B cell (primary cell): Measurements from ENCODE around the gene GPR180. TPM values are rescaled to one million over a fixed set of nuclear protein-coding genes. Genes with fewer than 3 reads are reported as not detected.

Experiments used
- ATAC-seq: fragments of 200-7000 bp; cut with Tn5 transposase; one replicate; pipeline ENCODE4 v1.10.0; 2021; ENCODE audit warnings: low read depth, mild to moderate bottlenecking, moderate number of reproducible peaks, moderate library complexity
- CTCF ChIA-PET: fragments of 350-600 bp; sonication (Branson Sonifier 250); formaldehyde crosslinking; loops from one replicate; lab custom pipeline; 2021; ENCODE audit warnings: antibody characterized with exemption, inconsistent platforms; lab: Charles Lee
- POLR2A ChIA-PET: fragments of 350-600 bp; sonication (Branson Sonifier 250); formaldehyde crosslinking; loops from one replicate; lab custom pipeline; 2021; ENCODE audit warnings: antibody characterized with exemption; lab: Charles Lee
- DNase-seq: peaks from one replicate; pipeline ENCODE4 v3.0.0; 2013
- H2AFZ ChIP-seq: 2 replicates; pipeline ENCODE4 v1.6.1; 2012; ENCODE audit warnings: mild to moderate bottlenecking, low read depth, low read length; ENCODE audit not compliant: insufficient read depth, poor library complexity, severe bottlenecking
- H3K27ac ChIP-seq, 2 donors: 1 replicate in 1 of 2; 2 replicates in 1 of 2; pipeline ENCODE4 v1.5.1; 2012 to 2013; ENCODE audit warnings: low read length in 2 of 2, mild to moderate bottlenecking in 2 of 2, moderate library complexity in 1 of 2
- H3K27me3 ChIP-seq, 4 experiments: fragments of 200-600 bp in 1 of 4; sonication (generic) in 1 of 4; replicated peaks in 1 of 4; 1 replicate in 2 of 4; 2 replicates in 2 of 4; pipeline versions ENCODE4 v1.6.1 to v1.7.0; 2013 to 2016; ENCODE audit warnings: low read length in 3 of 4, mild to moderate bottlenecking in 2 of 4, mixed read lengths in 1 of 4, moderate library complexity in 1 of 4; ENCODE audit not compliant: insufficient read depth in 4 of 4, control insufficient read depth in 3 of 4; ENCODE audit errors: control extremely low read depth in 1 of 4
- H3K36me3 ChIP-seq, 2 experiments: replicated peaks in 1 of 2; 1 replicate in 1 of 2; 2 replicates in 1 of 2; pipeline versions ENCODE4 v1.6.1 to v1.7.1; 2013; ENCODE audit warnings: low read length in 1 of 2; ENCODE audit not compliant: insufficient read depth in 2 of 2, control insufficient read depth in 1 of 2; ENCODE audit errors: control extremely low read depth in 1 of 2, extremely low read depth in 1 of 2
- H3K4me1 ChIP-seq, 2 donors: fragments of 200-600 bp in 1 of 2; sonication (generic) in 1 of 2; 1 replicate in 1 of 2; 2 replicates in 1 of 2; pipeline versions ENCODE4 v1.5.1 to v1.6.1; 2013 to 2017; ENCODE audit warnings: low read length in 2 of 2; ENCODE audit not compliant: control insufficient read depth in 2 of 2, insufficient read depth in 2 of 2
- H3K4me2 ChIP-seq: replicated peaks from 2 replicates; pipeline ENCODE3; 2012; ENCODE audit warnings: mild to moderate bottlenecking, low read depth, low read length; ENCODE audit not compliant: poor library complexity, severe bottlenecking
- H3K4me3 ChIP-seq, 5 experiments: fragments of 200-600 bp in 1 of 5; sonication (generic) in 1 of 5; 1 replicate in 3 of 5; 2 replicates in 2 of 5; pipeline versions ENCODE4 v1.5.1 to v1.7.0; 2011 to 2016; ENCODE audit warnings: low read length in 4 of 5, mild to moderate bottlenecking in 4 of 5, low read depth in 2 of 5, control low read depth in 1 of 5, moderate library complexity in 1 of 5; ENCODE audit not compliant: insufficient read depth in 1 of 5; ENCODE audit errors: control extremely low read depth in 1 of 5, extremely low read depth in 1 of 5
- H3K79me2 ChIP-seq: fragments of 200-600 bp; sonication (generic); one replicate; pipeline ENCODE4 v1.6.0; 2016; ENCODE audit warnings: low read length; ENCODE audit not compliant: control insufficient read depth, insufficient read depth
- H3K9ac ChIP-seq: fragments of 200-600 bp; sonication (generic); 2 replicates; pipeline ENCODE4 v1.6.1; 2017; ENCODE audit warnings: mild to moderate bottlenecking, low read length, moderate library complexity
- H3K9me3 ChIP-seq, 3 donors: one replicate each; pipeline versions ENCODE4 v1.6.1 to v1.7.1; 2013; ENCODE audit warnings: low read length in 2 of 3; ENCODE audit not compliant: control insufficient read depth in 2 of 3, insufficient read depth in 1 of 3; ENCODE audit errors: control extremely low read depth in 1 of 3
- H4K20me1 ChIP-seq: 2 replicates; pipeline ENCODE4 v1.6.0; 2012; ENCODE audit warnings: mild to moderate bottlenecking, low read length; ENCODE audit not compliant: insufficient read depth, control insufficient read depth, poor library complexity, severe bottlenecking
- H3K27ac Mint-ChIP-seq: one replicate; pipeline ENCODE4 v1.8.0; 2021; ENCODE audit warnings: mixed read lengths
- H3K27me3 Mint-ChIP-seq: one replicate; pipeline ENCODE4 v1.8.0; 2021; ENCODE audit warnings: mixed read lengths
- H3K4me1 Mint-ChIP-seq: one replicate; pipeline ENCODE4 v1.8.0; 2021; ENCODE audit warnings: mixed read lengths
- H3K4me3 Mint-ChIP-seq: one replicate; pipeline ENCODE4 v1.8.0; 2021; ENCODE audit warnings: mixed read lengths
- H3K9me3 Mint-ChIP-seq: one replicate; pipeline ENCODE4 v1.8.0; 2022; ENCODE audit warnings: mixed read lengths; ENCODE audit not compliant: insufficient read depth
- CTCF ChIP-seq: fragments of 200-600 bp; IDR thresholded peaks from one replicate; pipeline ENCODE4 v1.8.0; 2022; ENCODE audit warnings: antibody characterized with exemption, mild to moderate bottlenecking
- EZH2 ChIP-seq: IDR thresholded peaks from 2 replicates; pipeline ENCODE4 v1.6.1; 2012; ENCODE audit warnings: borderline replicate concordance, low read depth, mild to moderate bottlenecking, moderate library complexity, low read length; ENCODE audit not compliant: insufficient read depth, poor library complexity, severe bottlenecking
- WGBS: methylation state at CpG from one replicate; pipeline ENCODE4 v1.1.5; 2013; ENCODE audit warnings: missing lambda C conversion rate; ENCODE audit not compliant: insufficient coverage; 5-methylcytosine and 5-hydroxymethylcytosine counted together
- intact Hi-C: fragments of 100-400 bp; cut with micrococcal nuclease; formaldehyde crosslinking; loops from one replicate; pipeline ENCODE4 v1.10.0; 2022
- polyA plus RNA-seq: library from polyadenylated mRNA; depleted of rRNA; stranded (reverse); fragments of >200 nt; gene quantifications from 2 replicates; pipeline ENCODE4 v1.2.3, GENCODE V29; 2012
- total RNA-seq, 2 donors: library from RNA; stranded (reverse); fragments of 120-200 nt in 1 of 2; gene quantifications; 1 replicate in 1 of 2; 2 replicates in 1 of 2; pipeline versions ENCODE4 v1.2.3 to v1.2.4, GENCODE V29; 2013 to 2022

GPR180 gene
- total and polyA plus RNA-seq, 2 donors (not counting 1 experiment from before 2014, with no cell fraction given), result 1.2 to 4.7 TPM

GRCh38 chr13:94595950-94596574 is 5.6 kb upstream of the GPR180 start, which contains the start of gene TGDS:
TGDS (minus strand) TSS chr13:94596152; CDS start chr13:94596136, 16 bp downstream.
- Histone ChIP-seq H3K27ac (peak within 1 kb of the TSS; percentile 70 to 71), H3K4me3 (peak within 1 kb of the TSS; percentile 88 to 99 (median 98)), H3K36me3 (peaks cover 6 to 9% of the 10 kb centered on the region in 2 experiments), H3K4me1 (peaks cover 19 to 25% of the 10 kb centered on the region in 2 donors), H4K20me1 (no peaks in the 10 kb centered on the region), H3K9me3 (no peaks in the 10 kb centered on the region), H3K27me3 (no peaks in the 10 kb centered on the region), H2AFZ (peak within 1 kb of the TSS; percentile 92), H3K79me2 (peaks cover 35% of the 10 kb centered on the region), H3K4me2 (peak within 1 kb of the TSS; percentile 71), H3K9ac (peak within 1 kb of the TSS; percentile 81)
- intact Hi-C loops, result loop anchor here (1.0 kb wide), 1 partner anchor 47 kb away; no protein-coding TSS in a partner anchor
- POLR2A ChIA-PET, result interaction anchor here (0.6 to 2.2 kb wide), 2 partner anchors 47 to 140 kb away, joined by 3 to 32 read pairs; no protein-coding TSS in a partner anchor
- peak; percentile 97 for ATAC-seq
- peaks cover 35% of the 10 kb centered on the region for H3K4me1 Mint-ChIP-seq
- DNase-seq, result peak; percentile 93
- peak within 1 kb of the TSS; percentile 89 for H3K4me3 Mint-ChIP-seq
- no peak for TF ChIP-seq CTCF
- no peak for TF ChIP-seq EZH2
- H3K27ac Mint-ChIP-seq, result peak within 1 kb of the TSS; percentile 90
- CTCF ChIA-PET, result interaction anchor here (0.9 to 1.7 kb wide), 4 partner anchors 9 to 47 kb away, joined by 5 to 10 read pairs (median 6); no protein-coding TSS in a partner anchor
- H3K9me3 Mint-ChIP-seq, result peaks cover 2% of the 10 kb centered on the region
- no peaks in the 10 kb centered on the region for H3K27me3 Mint-ChIP-seq
- WGBS, result under 1% methylated on average over 38 of the region's 41 CpGs

GRCh38 chr13:94596575-94596971 is 5.1 kb upstream of the GPR180 start:
- peaks cover 19 to 30% of the 10 kb centered on the region in 2 donors for H3K4me1 ChIP-seq
- H3K9me3 Mint-ChIP-seq, result peaks cover 2% of the 10 kb centered on the region
- H2AFZ ChIP-seq, result peak overlapping the region; percentile 92
- no peaks in the 10 kb centered on the region for H3K27me3 Mint-ChIP-seq
- intact Hi-C loops, result loop anchor here (1.0 kb wide), 1 partner anchor 47 kb away; no protein-coding TSS in a partner anchor
- peaks cover 5 to 9% of the 10 kb centered on the region in 2 experiments for H3K36me3 ChIP-seq
- no peaks in the 10 kb centered on the region for H4K20me1 ChIP-seq
- 77% methylated on average over 15 of the region's 20 CpGs for WGBS
- TF ChIP-seq CTCF (no peak), EZH2 (no peak)
- H3K4me3 Mint-ChIP-seq, result peak overlapping the region; percentile 89
- H3K27me3 ChIP-seq, result no peaks in the 10 kb centered on the region
- H3K4me2 ChIP-seq, result peak overlapping the region; percentile 71
- H3K9ac ChIP-seq, result peak overlapping the region; percentile 81
- DNase-seq (no peak), ATAC-seq (no peak)
- no peak overlapping the region for H3K27ac Mint-ChIP-seq
- no peaks in the 10 kb centered on the region for H3K9me3 ChIP-seq
- H3K27ac ChIP-seq, result peak overlapping the region in 1 of 2 donors; percentile 71
- H3K79me2 ChIP-seq, result peaks cover 35% of the 10 kb centered on the region
- POLR2A ChIA-PET, result interaction anchor here (2.2 kb wide), 1 partner anchor 47 kb away, joined by 32 read pairs; no protein-coding TSS in a partner anchor
- CTCF ChIA-PET, result interaction anchor here (1.3 to 1.7 kb wide), 3 partner anchors 9 to 47 kb away, joined by 5 to 10 read pairs (median 7); no protein-coding TSS in a partner anchor
- peak overlapping the region; percentile 88 to 99 (median 98) for H3K4me3 ChIP-seq
- peaks cover 39% of the 10 kb centered on the region for H3K4me1 Mint-ChIP-seq
